Sigmoid colon (tissue), 4 donors: ENCODE results near the gene PPP1R12A.

Source experiments
- EP300 ChIP-seq, 4 donors: sonication (generic); formaldehyde crosslinking; IDR thresholded peaks; one replicate each; pipeline ENCODE4 v1.6.1; 2017; ENCODE audit warnings: antibody characterized with exemption in 4 of 4
- POLR2A ChIP-seq, 2 donors: fragments of 450-650 bp; IDR thresholded peaks; one replicate each; pipeline ENCODE4 v1.6.1; 2016; ENCODE audit warnings: antibody characterized with exemption in 2 of 2, mild to moderate bottlenecking in 2 of 2, moderate library complexity in 2 of 2
- POLR2AphosphoS5 ChIP-seq, 4 donors: sonication (generic); formaldehyde crosslinking; IDR thresholded peaks; one replicate each; pipeline ENCODE4 v1.6.1; 2017; ENCODE audit warnings: antibody characterized with exemption in 4 of 4
- TF ChIP-seq, protein P1 (sequence below), 4 experiments: fragments of 450-650 bp in 3 of 4; fragments of 200-600 bp in 1 of 4; IDR thresholded peaks; one replicate each; pipeline ENCODE4 v1.5.1; 2016 to 2019; ENCODE audit warnings: antibody characterized with exemption in 4 of 4, mild to moderate bottlenecking in 3 of 4, moderate library complexity in 2 of 4

DNA sequence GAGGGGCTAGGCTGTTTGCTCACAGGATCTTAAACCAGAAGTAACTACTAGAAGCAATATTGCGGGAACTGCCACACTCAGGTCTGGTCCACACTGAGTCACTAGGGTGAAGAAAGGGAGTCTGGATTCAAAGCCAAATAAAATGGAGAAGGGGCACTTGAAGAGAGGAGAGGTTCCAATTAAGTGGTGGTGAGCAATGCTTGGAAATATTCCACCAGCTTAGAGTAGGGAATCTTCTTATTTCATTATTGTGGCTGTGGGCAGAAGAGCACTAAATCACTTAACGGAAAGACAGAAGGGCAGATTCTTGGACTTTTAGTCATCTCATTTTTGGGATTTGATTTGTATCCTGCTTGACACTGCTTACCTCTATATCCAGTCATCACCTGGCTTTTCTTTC, 48.6 kb upstream of the PPP1R12A start:
- TF ChIP-seq, protein P1, sequence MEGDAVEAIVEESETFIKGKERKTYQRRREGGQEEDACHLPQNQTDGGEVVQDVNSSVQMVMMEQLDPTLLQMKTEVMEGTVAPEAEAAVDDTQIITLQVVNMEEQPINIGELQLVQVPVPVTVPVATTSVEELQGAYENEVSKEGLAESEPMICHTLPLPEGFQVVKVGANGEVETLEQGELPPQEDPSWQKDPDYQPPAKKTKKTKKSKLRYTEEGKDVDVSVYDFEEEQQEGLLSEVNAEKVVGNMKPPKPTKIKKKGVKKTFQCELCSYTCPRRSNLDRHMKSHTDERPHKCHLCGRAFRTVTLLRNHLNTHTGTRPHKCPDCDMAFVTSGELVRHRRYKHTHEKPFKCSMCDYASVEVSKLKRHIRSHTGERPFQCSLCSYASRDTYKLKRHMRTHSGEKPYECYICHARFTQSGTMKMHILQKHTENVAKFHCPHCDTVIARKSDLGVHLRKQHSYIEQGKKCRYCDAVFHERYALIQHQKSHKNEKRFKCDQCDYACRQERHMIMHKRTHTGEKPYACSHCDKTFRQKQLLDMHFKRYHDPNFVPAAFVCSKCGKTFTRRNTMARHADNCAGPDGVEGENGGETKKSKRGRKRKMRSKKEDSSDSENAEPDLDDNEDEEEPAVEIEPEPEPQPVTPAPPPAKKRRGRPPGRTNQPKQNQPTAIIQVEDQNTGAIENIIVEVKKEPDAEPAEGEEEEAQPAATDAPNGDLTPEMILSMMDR (IDR thresholded peaks at IDR 0.05): no peak
- TF ChIP-seq EP300 (IDR thresholded peaks at IDR 0.05) (no peak), POLR2AphosphoS5 (IDR thresholded peaks at IDR 0.05) (no peak), POLR2A (IDR thresholded peaks at IDR 0.05) (no peak)
